ENCODE measurements around the gene UBE4B. TPM values are rescaled to one million over a fixed set of nuclear protein-coding genes. Genes with fewer than 3 reads are reported as not detected.
"Not testable (repeated sequence)": the region's sequence is repeated elsewhere in the genome, so short reads cannot be mapped to it uniquely, and the experiment has no call there.

Gene UBE4B
- total RNA-seq, 1 donor from 2014 or later = 31.1 TPM

GRCh38 chr1:10020086-10020485 is 12.7 kb upstream of the UBE4B start:
- Mint-ChIP-seq H3K27me3 (peaks cover 8% of the 10 kb centered on the region), H3K4me1 (no peaks in the 10 kb centered on the region), H3K27ac (no peak overlapping the region), H3K9me3 (no peaks in the 10 kb centered on the region), H3K4me3 (no peak overlapping the region), H3K36me3 (ENCODE audit: low read depth) (no peaks in the 10 kb centered on the region)
- intact Hi-C loops (cut with micrococcal nuclease) = no loop called here
- DNase-seq = no peak

DNA sequence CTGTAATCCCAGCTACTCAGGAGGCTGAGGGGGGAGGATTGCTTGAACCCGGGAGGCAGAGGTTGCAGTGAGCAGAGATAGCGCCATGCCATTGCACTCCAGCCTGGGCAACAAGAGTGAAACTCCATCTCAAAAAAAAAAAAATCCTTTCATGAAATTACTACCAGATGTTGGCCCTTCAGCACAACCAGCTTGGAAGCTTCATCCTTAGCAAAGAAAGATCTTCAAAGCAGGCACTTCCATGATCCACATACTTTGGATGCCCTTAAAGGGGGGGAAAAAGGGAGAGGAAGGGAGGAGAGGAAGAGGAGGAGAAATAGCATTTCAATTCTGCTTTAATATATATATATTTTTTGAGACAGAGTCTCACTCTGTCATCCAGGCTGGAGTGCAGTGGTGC is 12.1 kb upstream of the UBE4B start:
- intact Hi-C loops (cut with micrococcal nuclease); H3K9me3 Mint-ChIP-seq; DNase-seq; H3K27ac Mint-ChIP-seq; H3K27me3 Mint-ChIP-seq; H3K36me3 Mint-ChIP-seq (ENCODE audit: low read depth); H3K4me3 Mint-ChIP-seq; H3K4me1 Mint-ChIP-seq: not testable (repeated sequence)

DNA sequence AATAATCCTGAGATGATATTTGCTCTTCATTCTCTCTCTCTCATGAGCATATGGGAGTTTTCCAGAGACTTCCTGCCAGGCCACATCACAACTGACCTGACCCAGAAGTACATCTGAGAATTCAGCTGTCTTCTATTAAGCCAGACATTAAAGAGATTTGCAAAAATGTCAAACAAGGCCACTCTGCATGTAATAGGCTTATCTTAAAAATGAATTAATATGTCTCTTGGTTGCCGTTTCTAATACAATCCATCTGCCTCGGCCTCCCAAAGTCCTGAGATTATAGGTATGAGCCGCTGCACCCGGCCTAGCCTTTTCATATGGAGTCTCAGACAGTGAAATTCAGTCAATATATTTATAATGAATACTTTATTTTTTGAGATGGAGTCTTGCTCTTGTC is 10.8 kb upstream of the UBE4B start:
- H3K27me3 Mint-ChIP-seq; H3K4me1 Mint-ChIP-seq; H3K36me3 Mint-ChIP-seq (ENCODE audit: low read depth); H3K4me3 Mint-ChIP-seq; H3K27ac Mint-ChIP-seq; H3K9me3 Mint-ChIP-seq; intact Hi-C loops (cut with micrococcal nuclease); DNase-seq: not testable (repeated sequence)

DNA sequence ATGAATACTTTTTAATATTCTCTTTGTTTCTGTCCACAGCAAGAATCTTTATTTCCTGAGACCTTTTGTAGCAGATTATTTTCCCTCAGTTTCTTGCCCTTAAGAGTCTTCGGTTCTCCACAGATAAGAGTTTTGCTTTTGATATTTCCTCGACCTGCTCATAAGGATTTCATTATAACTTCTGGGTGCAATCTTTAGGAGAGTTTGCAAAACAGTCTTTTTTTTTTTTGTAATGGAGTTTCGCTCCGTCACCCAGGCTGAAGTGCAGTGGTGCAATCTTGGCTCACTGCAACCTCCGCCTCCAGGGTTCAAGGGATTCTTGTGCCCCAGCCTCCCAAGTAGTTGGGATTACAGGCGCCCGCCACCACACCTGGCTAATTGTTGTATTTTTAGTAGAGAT is 10.1 kb upstream of the UBE4B start:
- no peak overlapping the region for H3K27ac Mint-ChIP-seq
- H3K36me3 Mint-ChIP-seq (ENCODE audit: low read depth) = no peaks in the 10 kb centered on the region
- DNase-seq = no peak
- intact Hi-C loops (cut with micrococcal nuclease) = no loop called here
- H3K4me3 Mint-ChIP-seq = no peak overlapping the region
- no peaks in the 10 kb centered on the region for H3K4me1 Mint-ChIP-seq
- peaks cover 3% of the 10 kb centered on the region for H3K27me3 Mint-ChIP-seq
- no peaks in the 10 kb centered on the region for H3K9me3 Mint-ChIP-seq

GRCh38 chr1:10025354-10025753 is 7.4 kb upstream of the UBE4B start:
- intact Hi-C loops (cut with micrococcal nuclease) = no loop called here
- no peak overlapping the region for H3K27ac Mint-ChIP-seq
- DNase-seq = no peak
- no peaks in the 10 kb centered on the region for H3K36me3 Mint-ChIP-seq (ENCODE audit: low read depth)
- H3K9me3 Mint-ChIP-seq = no peaks in the 10 kb centered on the region
- peaks cover 2% of the 10 kb centered on the region for H3K27me3 Mint-ChIP-seq
- H3K4me1 Mint-ChIP-seq = no peaks in the 10 kb centered on the region
- no peak overlapping the region for H3K4me3 Mint-ChIP-seq

- no peak for DNase-seq
- Mint-ChIP-seq H3K4me3 (no peak overlapping the region), H3K36me3 (ENCODE audit: low read depth) (no peaks in the 10 kb centered on the region), H3K4me1 (peaks cover under 1% of the 10 kb centered on the region), H3K27me3 (peaks cover 2% of the 10 kb centered on the region), H3K9me3 (no peaks in the 10 kb centered on the region), H3K27ac (no peak overlapping the region)
- intact Hi-C loops (cut with micrococcal nuclease) = no loop called here
These were observed 5.7 kb upstream of the UBE4B start for GRCh38 chr1:10027027-10027426.

GRCh38 chr1:10028956-10029500 is 3.7 kb upstream of the UBE4B start:
- H3K9me3 Mint-ChIP-seq; H3K36me3 Mint-ChIP-seq (ENCODE audit: low read depth); H3K27ac Mint-ChIP-seq; DNase-seq; intact Hi-C loops (cut with micrococcal nuclease); H3K4me3 Mint-ChIP-seq; H3K27me3 Mint-ChIP-seq: not testable (repeated sequence)
- peaks cover 10% of the 10 kb centered on the region for H3K4me1 Mint-ChIP-seq

DNA sequence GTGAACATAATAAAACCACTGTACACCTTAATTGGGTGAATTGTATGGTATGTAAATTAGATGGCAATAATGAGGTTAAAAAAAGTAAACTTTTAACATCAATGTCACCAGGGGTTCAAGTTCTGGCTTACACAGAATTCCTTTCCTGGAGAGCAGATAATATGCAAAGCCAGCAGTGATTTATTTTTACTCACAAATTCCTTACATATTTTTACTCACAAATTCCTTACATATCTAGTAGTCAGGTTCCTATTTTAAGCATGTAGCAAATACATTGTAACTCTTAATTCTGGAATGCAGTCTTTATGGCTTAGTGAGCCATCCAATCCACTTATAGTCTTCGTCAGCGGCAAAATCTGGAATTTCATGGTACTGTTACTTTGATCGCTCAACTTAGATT is 1.3 kb upstream of the UBE4B start:
- no peak overlapping the region for H3K27ac Mint-ChIP-seq
- H3K4me1 Mint-ChIP-seq = peaks cover 20% of the 10 kb centered on the region
- no peak overlapping the region for H3K4me3 Mint-ChIP-seq
- intact Hi-C loops (cut with micrococcal nuclease) = loop anchor here (5.0 kb wide), 1 partner anchor 41 kb away; no protein-coding TSS in a partner anchor
- no peak for DNase-seq
- H3K36me3 Mint-ChIP-seq (ENCODE audit: low read depth) = peaks cover 2% of the 10 kb centered on the region
- H3K27me3 Mint-ChIP-seq = no peaks in the 10 kb centered on the region
- H3K9me3 Mint-ChIP-seq = no peaks in the 10 kb centered on the region

DNA sequence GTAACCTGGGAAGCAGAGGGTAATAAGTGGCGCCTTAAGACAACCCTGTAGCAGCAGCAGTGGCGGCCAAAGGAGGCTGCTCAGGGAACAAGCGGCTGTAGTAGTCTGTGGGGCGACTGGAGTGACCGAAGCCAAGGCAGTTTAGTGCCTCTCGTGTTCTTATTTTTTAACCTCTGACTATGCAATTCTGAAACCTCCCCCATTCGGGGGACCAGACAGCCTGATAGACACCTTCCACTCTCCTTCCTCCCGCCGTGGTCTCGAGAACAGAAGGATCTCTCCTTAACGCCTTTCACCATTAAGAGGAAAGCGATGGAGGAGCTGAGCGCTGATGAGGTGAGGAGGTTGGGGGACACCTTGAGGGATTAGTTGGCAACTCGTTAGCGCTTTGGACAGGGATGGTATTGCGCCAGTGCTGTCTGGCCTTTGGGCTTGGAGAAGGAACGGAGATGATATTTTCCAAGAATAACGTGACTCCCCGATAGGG is 644 bp downstream of the UBE4B start:
- intact Hi-C loops (cut with micrococcal nuclease) = loop anchor here (1.0 to 5.0 kb wide), 4 partner anchors 39 to 407 kb away; partner anchors contain the start of genes LZIC and NMNAT1
- Mint-ChIP-seq H3K9me3 (no peaks in the 10 kb centered on the region), H3K4me1 (peaks cover 20% of the 10 kb centered on the region), H3K27ac (peak overlapping the region; percentile 97), H3K36me3 (ENCODE audit: low read depth) (peaks cover 3% of the 10 kb centered on the region), H3K4me3 (peak overlapping the region; percentile 85), H3K27me3 (no peaks in the 10 kb centered on the region)
- no peak for DNase-seq

DNA sequence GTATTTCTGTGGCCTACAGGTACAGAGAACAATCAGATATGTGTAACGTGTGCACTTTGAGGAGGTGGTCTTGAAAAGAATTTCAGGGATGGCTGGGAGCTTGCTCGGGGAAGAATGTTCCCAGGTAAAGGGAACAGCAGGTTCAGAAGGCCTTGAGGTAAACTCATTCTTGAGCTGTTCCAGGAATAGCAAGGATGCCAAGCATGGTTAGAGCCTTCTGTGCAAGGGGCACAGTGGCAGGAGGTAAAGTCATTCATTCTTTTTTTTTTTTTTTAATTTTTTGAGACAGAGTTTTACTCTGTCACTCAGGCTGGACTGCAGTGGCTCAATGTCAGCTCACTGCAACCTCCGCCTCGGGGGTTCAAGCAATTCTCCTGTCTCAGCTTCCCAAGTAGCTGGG is 10.0 kb downstream of the UBE4B start:
- H3K4me1 Mint-ChIP-seq = peaks cover 6% of the 10 kb centered on the region

DNA sequence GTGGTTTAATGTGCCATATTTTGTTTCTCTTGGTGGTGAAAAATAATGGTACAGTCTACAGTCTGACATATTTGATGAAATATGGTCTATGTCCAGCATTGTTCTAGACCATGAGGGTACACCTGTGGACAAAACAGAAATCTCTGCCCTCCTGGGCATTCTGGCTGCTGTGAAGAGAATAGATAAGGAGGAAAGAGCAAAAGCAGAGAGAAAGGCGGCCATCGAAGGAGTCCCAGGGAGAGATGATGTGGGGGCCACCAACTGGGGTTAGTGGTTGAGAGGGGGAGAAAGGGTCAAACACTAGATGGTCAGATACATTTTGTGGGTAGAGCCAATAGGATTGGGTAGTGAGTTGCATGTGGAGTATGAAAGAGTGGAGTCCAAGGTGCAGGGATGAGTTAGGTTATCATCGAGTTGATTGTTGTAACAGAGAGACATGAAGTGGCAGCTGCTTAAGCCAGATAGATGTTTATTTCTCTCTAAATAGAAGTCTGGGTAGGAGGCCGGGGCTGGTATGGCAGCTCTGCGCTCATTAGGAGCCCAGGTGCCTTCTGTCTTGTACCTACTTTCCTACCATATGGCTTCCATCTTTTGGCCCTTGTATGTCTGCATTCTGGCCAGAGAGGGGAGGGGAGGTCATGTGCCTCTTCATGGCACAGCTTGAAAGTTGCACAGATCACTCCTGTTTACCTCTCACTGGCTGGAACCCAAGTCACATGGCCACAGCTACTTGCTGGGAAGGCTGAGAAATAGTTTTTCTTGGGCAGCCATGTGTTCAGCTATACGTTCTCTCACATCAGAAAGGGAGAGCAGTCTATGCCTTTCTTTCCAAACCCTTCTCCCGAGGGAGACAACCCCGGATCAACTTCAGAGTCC is 13.0 kb downstream of the UBE4B start:
- intact Hi-C loops (cut with micrococcal nuclease) = no loop called here
- DNase-seq = no peak
- Mint-ChIP-seq H3K27me3 (no peaks in the 10 kb centered on the region), H3K36me3 (ENCODE audit: low read depth) (peaks cover 10% of the 10 kb centered on the region), H3K4me1 (peaks cover 6% of the 10 kb centered on the region), H3K27ac (no peak overlapping the region), H3K9me3 (no peaks in the 10 kb centered on the region), H3K4me3 (no peak overlapping the region)

More for the DNA sequence above, 10.0 kb downstream of the UBE4B start:
- intact Hi-C loops (cut with micrococcal nuclease) = no loop called here
- H3K9me3 Mint-ChIP-seq = no peaks in the 10 kb centered on the region
- no peak for DNase-seq
- H3K27ac Mint-ChIP-seq = no peak overlapping the region
- H3K27me3 Mint-ChIP-seq = no peaks in the 10 kb centered on the region
- H3K36me3 Mint-ChIP-seq (ENCODE audit: low read depth) = peaks cover 12% of the 10 kb centered on the region
- no peak overlapping the region for H3K4me3 Mint-ChIP-seq

- Mint-ChIP-seq H3K9me3 (no peaks in the 10 kb centered on the region), H3K27me3 (no peaks in the 10 kb centered on the region), H3K36me3 (ENCODE audit: low read depth) (peaks cover 12% of the 10 kb centered on the region), H3K4me1 (peaks cover 6% of the 10 kb centered on the region), H3K27ac (no peak overlapping the region), H3K4me3 (no peak overlapping the region)
- intact Hi-C loops (cut with micrococcal nuclease) = no loop called here
- no peak for DNase-seq
These were observed 13.8 kb downstream of the UBE4B start for GRCh38 chr1:10046356-10047085.

DNA sequence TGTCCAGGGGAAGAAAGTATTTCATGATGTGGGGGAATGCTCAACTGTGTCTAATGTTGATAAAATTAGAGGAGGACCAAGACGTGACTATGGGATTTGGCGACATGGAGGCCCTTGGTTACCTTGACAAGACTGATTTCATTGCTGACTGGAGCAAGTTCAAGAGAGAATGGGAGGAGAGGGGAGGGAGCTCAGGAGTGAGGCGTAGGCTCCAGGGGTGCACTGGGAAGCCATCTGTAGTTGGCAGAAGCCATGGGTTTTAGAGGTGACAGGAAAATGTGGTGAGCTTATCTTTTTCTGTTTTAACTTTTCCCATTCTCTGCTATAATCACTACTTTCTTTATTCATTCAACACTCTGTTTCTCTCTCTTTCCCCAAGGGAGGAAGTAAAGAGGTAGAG is 15.8 kb downstream of the UBE4B start:
- no peak overlapping the region for H3K27ac Mint-ChIP-seq
- DNase-seq = no peak
- intact Hi-C loops (cut with micrococcal nuclease) = no loop called here
- H3K27me3 Mint-ChIP-seq = no peaks in the 10 kb centered on the region
- peaks cover 8% of the 10 kb centered on the region for H3K4me1 Mint-ChIP-seq
- no peak overlapping the region for H3K4me3 Mint-ChIP-seq
- H3K9me3 Mint-ChIP-seq = no peaks in the 10 kb centered on the region
- H3K36me3 Mint-ChIP-seq (ENCODE audit: low read depth) = peaks cover 12% of the 10 kb centered on the region

GRCh38 chr1:10050611-10051010 is 17.9 kb downstream of the UBE4B start:
- Mint-ChIP-seq H3K4me1 (peaks cover 5% of the 10 kb centered on the region), H3K36me3 (ENCODE audit: low read depth) (peaks cover 10% of the 10 kb centered on the region), H3K4me3 (no peak overlapping the region), H3K27me3 (no peaks in the 10 kb centered on the region), H3K9me3 (no peaks in the 10 kb centered on the region), H3K27ac (no peak overlapping the region)
- DNase-seq = no peak
- intact Hi-C loops (cut with micrococcal nuclease) = no loop called here

Data from activated CD4-positive, alpha-beta T cell treated with anti-CD3 and anti-CD28 coated beads, Interleukin-2, amount 10 ng/mL, durations not matched to agents 24 days and 14 days (primary cell).